ENCODE results near the gene LMO4. TPM values are rescaled to one million over a fixed set of nuclear protein-coding genes. Genes with fewer than 3 reads are reported as not detected.

Gene LMO4
- total and polyA plus RNA-seq, 10 of the 15 experiments (the other 5 are each of a cell fraction or from before 2014, with no cell fraction given): 3.8 to 76.6 (median 20.7) TPM

GRCh38 chr1:87389546-87389945 lies 60.9 kb downstream of the LMO4 start:
- no peaks in the 10 kb centered on the region; the same call in 2 of the 3 replicates for H3K9me3 ChIP-seq (replicated peaks; ENCODE audit: control insufficient read depth, insufficient read depth, low read length)
- intact Hi-C loops (cut with micrococcal nuclease; ENCODE audit: unreplicated experiment): no loop called here
- ChIA-PET SMC1A (ENCODE audit: uncharacterized antibody, unreplicated experiment) (no interaction called here), CTCF (no interaction called here), POLR2A (no interaction called here), RAD21 (ENCODE audit: unreplicated experiment) (no interaction called here)
- no peak for DNase-seq (ENCODE audit: low read depth, low spot score)
- TF ChIP-seq TARDBP (IDR thresholded peaks at IDR 0.05; ENCODE audit: borderline replicate concordance): no peak
- no peak for TF ChIP-seq REST (IDR thresholded peaks at IDR 0.05; ENCODE audit: low read depth, low read length)
- no peak for TF ChIP-seq KLF5 (IDR thresholded peaks at IDR 0.05; ENCODE audit: partially characterized antibody)
- no peak for TF ChIP-seq SMAD1 (IDR thresholded peaks at IDR 0.05; ENCODE audit: low read depth, partially characterized antibody)
- no peak for TF ChIP-seq POU2F2 (IDR thresholded peaks at IDR 0.05; ENCODE audit: borderline replicate concordance, low read depth, low read length)
- no peak for TF ChIP-seq RAD51 (IDR thresholded peaks at IDR 0.05)
- no peak for TF ChIP-seq RELA (IDR thresholded peaks at IDR 0.05; ENCODE audit: borderline replicate concordance, partially characterized antibody)
- no peak for TF ChIP-seq IRF5 (IDR thresholded peaks at IDR 0.05; ENCODE audit: borderline replicate concordance)
- H4K20me1 ChIP-seq (ENCODE audit: control insufficient read depth, insufficient read depth): no peaks in the 10 kb centered on the region
- H2AFZ ChIP-seq (ENCODE audit: control insufficient read depth, low read depth, low read length): no peak overlapping the region
- H3K4me1 ChIP-seq (ENCODE audit: control insufficient read depth, insufficient read depth, low read length): peaks cover 15% of the 10 kb centered on the region
- no peak for FAIRE-seq
- no peak for ATAC-seq
- no peaks in the 10 kb centered on the region for H3K27me3 ChIP-seq (replicated peaks in 1 of 2; ENCODE audit: control insufficient read depth in 2 of 2, insufficient read depth in 2 of 2, low read length in 1 of 2)
- no peaks in the 10 kb centered on the region for H3K36me3 ChIP-seq (ENCODE audit: control insufficient read depth in 2 of 2, insufficient read depth in 2 of 2, low read length in 1 of 2)
- H3K9ac ChIP-seq (ENCODE audit: control insufficient read depth, insufficient read depth, low read length): no peak overlapping the region
- no peak overlapping the region for H3K4me3 ChIP-seq
- in situ Hi-C loops (cut with MboI): loop anchor here (5.0 kb wide), 1 partner anchor 48 kb away; no protein-coding TSS in a partner anchor
- no peaks in the 10 kb centered on the region for H3K79me2 ChIP-seq (ENCODE audit: control insufficient read depth, insufficient read depth, low read length)
- 27% methylated on average over 3 of the region's 3 CpGs for WGBS (ENCODE audit: insufficient coverage, insufficient replicate concordance, low lambda C conversion rate, missing lambda C conversion rate)
- no peak overlapping the region for H3K27ac ChIP-seq (ENCODE audit: control insufficient read depth, insufficient read depth)
- no peak overlapping the region for H3K4me2 ChIP-seq (ENCODE audit: control insufficient read depth, insufficient read depth)
- BruUV-seq (replicated peaks): no TSS peak
